GM12878 (cell line): ENCODE results near the gene SORCS2. TPM values are rescaled to one million over a fixed set of nuclear protein-coding genes. Genes with fewer than 3 reads are reported as not detected.

Experiments used
- ATAC-seq: fragments of 200-7000 bp; cut with Tn5 transposase; 3 replicates; pipeline ENCODE4 v1.9.1; 2020; ENCODE audit warnings: mild to moderate bottlenecking, moderate library complexity
- BruUV-seq: library from RNA; stranded (reverse); fragments of 400-500 nt; replicated peaks from 2 replicates; lab custom pipeline; 2021; lab: Mats Ljungman, UMichigan
- CTCF ChIA-PET: fragments of 300-600 bp; sonication (Branson Sonifier 250); formaldehyde crosslinking; extraction: SDS; loops from one replicate; lab custom pipeline; 2021; ENCODE audit warnings: inconsistent platforms; lab: Yijun Ruan, JAX
- POLR2A ChIA-PET: fragments of 350-600 bp; formaldehyde crosslinking; extraction: SDS; loops from one replicate; lab custom pipeline; 2021; ENCODE audit warnings: inconsistent platforms; lab: Charles Lee
- RAD21 ChIA-PET: fragments of 300-600 bp; sonication (Branson Sonifier 250); formaldehyde crosslinking; loops from one replicate; lab custom pipeline; 2023; ENCODE audit warnings: antibody characterized with exemption; ENCODE audit not compliant: unreplicated experiment; lab: Charles Lee
- SMC1A ChIA-PET: fragments of 300-600 bp; sonication (Branson Sonifier 250); formaldehyde crosslinking; loops from one replicate; lab custom pipeline; 2023; ENCODE audit not compliant: unreplicated experiment, uncharacterized antibody; lab: Charles Lee
- DNase-seq: peaks from one replicate; pipeline ENCODE4 v3.0.0-alpha.2; 2011; ENCODE audit warnings: low read depth, low spot score
- FAIRE-seq: peaks from 3 replicates; lab custom pipeline; 2011; peaks lifted over from hg19 to GRCh38; lab: Jason Lieb, UNC
- H2AFZ ChIP-seq: 2 replicates; pipeline ENCODE4 v1.6.0; 2011; ENCODE audit warnings: low read depth, low read length, control low read depth; ENCODE audit not compliant: control insufficient read depth
- H3K27ac ChIP-seq: 2 replicates; pipeline ENCODE4 v1.5.1; 2011; ENCODE audit warnings: control low read depth; ENCODE audit not compliant: control insufficient read depth, insufficient read depth
- H3K27me3 ChIP-seq, 2 experiments: replicated peaks in 1 of 2; 2 replicates each; pipeline versions ENCODE4 v1.6.0 to v1.6.1; 2011; ENCODE audit warnings: low read length in 1 of 2; ENCODE audit not compliant: control insufficient read depth in 2 of 2, insufficient read depth in 2 of 2
- H3K36me3 ChIP-seq, 2 experiments: 2 replicates each; pipeline ENCODE4 v1.5.1; 2011; ENCODE audit warnings: low read length in 1 of 2; ENCODE audit not compliant: control insufficient read depth in 2 of 2, insufficient read depth in 2 of 2
- H3K4me1 ChIP-seq: 2 replicates; pipeline ENCODE4 v1.6.1; 2011; ENCODE audit warnings: mild to moderate bottlenecking, low read length, moderate library complexity, mixed read lengths; ENCODE audit not compliant: control insufficient read depth, insufficient read depth
- H3K4me2 ChIP-seq: 2 replicates; pipeline ENCODE4 v1.6.0; 2011; ENCODE audit warnings: control low read depth; ENCODE audit not compliant: control insufficient read depth, insufficient read depth
- H3K4me3 ChIP-seq: fragments of 200-600 bp; sonication (generic); 2 replicates; pipeline ENCODE4 v1.5.1; 2016
- H3K79me2 ChIP-seq: 2 replicates; pipeline ENCODE4 v1.6.0; 2011; ENCODE audit warnings: low read length; ENCODE audit not compliant: control insufficient read depth, insufficient read depth
- H3K9ac ChIP-seq: 2 replicates; pipeline ENCODE4 v1.8.0; 2011; ENCODE audit warnings: low read length, control low read depth, mixed read lengths; ENCODE audit not compliant: control insufficient read depth, insufficient read depth
- H3K9me3 ChIP-seq: replicated peaks from 3 replicates; pipeline ENCODE4 v1.5.1; 2011; ENCODE audit warnings: mild to moderate bottlenecking, low read length; ENCODE audit not compliant: control insufficient read depth, insufficient read depth
- H4K20me1 ChIP-seq: 2 replicates; pipeline ENCODE4 v1.6.0; 2011; ENCODE audit not compliant: control insufficient read depth, insufficient read depth
- JUND ChIP-seq: IDR thresholded peaks from 2 replicates; pipeline ENCODE4 v1.6.1; 2012; ENCODE audit warnings: low read depth, mild to moderate bottlenecking, low read length, improper control_type of control experiment, moderate library complexity
- MTA2 ChIP-seq: fragments of 450-650 bp; IDR thresholded peaks from 2 replicates; pipeline ENCODE4 v1.6.1; 2016; ENCODE audit warnings: low read depth, mild to moderate bottlenecking, moderate library complexity
- NBN ChIP-seq: fragments of 450-650 bp; IDR thresholded peaks from 2 replicates; pipeline ENCODE4 v1.6.1; 2016
- RAD21 ChIP-seq: IDR thresholded peaks from 2 replicates; pipeline ENCODE4 v1.6.1; 2011; ENCODE audit warnings: mild to moderate bottlenecking, low read depth, low read length, moderate library complexity; ENCODE audit not compliant: insufficient read depth
- RBBP5 ChIP-seq: fragments of 200-600 bp; sonication (generic); conservative IDR thresholded peaks from 2 replicates; pipeline ENCODE4 v1.6.1; 2016
- SUZ12 ChIP-seq: fragments of 200-600 bp; sonication (generic); IDR thresholded peaks from one replicate; pipeline ENCODE4 v1.6.1; 2018; ENCODE audit warnings: antibody characterized with exemption, mild to moderate bottlenecking; ENCODE audit not compliant: unreplicated experiment
- ZNF384 ChIP-seq: IDR thresholded peaks from 2 replicates; pipeline ENCODE4 v1.6.1; 2012; ENCODE audit warnings: low read depth, mild to moderate bottlenecking, low read length, improper control_type of control experiment, borderline replicate concordance
- WGBS: methylation state at CpG from one replicate; pipeline ENCODE4 v1.1.6; 2016; ENCODE audit warnings: low lambda C conversion rate; ENCODE audit not compliant: insufficient replicate concordance, insufficient coverage; ENCODE audit errors: missing lambda C conversion rate; 5-methylcytosine and 5-hydroxymethylcytosine counted together
- in situ Hi-C: fragments of 300-500 bp; cut with MboI; formaldehyde crosslinking; loops from 9 replicates; pipeline ENCODE4 v1.14.3; 2018; ENCODE audit warnings: mixed read lengths
- intact Hi-C: fragments of 100-400 bp; cut with micrococcal nuclease; formaldehyde crosslinking; loops from one replicate; pipeline ENCODE4 v1.14.2; 2022; ENCODE audit not compliant: unreplicated experiment
- polyA plus RNA-seq, 11 experiments: library from polyadenylated mRNA; depleted of rRNA in 4 of 11; unstranded in 6 of 11; stranded (reverse) in 5 of 11; fragments of >200 nt; fragmentation: Nextera tagmentation in 4 of 11; fragmentation: Illumina TruSeq in 1 of 11; extraction: Ambion mirVana in 4 of 11; extraction: Trizol in 1 of 11; gene quantifications; 1 replicate in 1 of 11; 2 replicates in 10 of 11; pipeline versions ENCODE4 v1.2.1 to v1.2.3, GENCODE V29; 2011 to 2016; ENCODE audit warnings: inconsistent platforms in 2 of 11, missing spikeins in 2 of 11, low read depth in 1 of 11
- total RNA-seq, 4 experiments: library from RNA; depleted of rRNA in 3 of 4; stranded (reverse); fragments of >200 nt in 3 of 4; fragmentation: Illumina TruSeq in 1 of 4; extraction: Trizol in 1 of 4; gene quantifications; 2 replicates each; pipeline versions ENCODE4 v1.2.1 to v1.2.3, GENCODE V29; 2013 to 2021

Gene SORCS2
- total and polyA plus RNA-seq, 10 of the 15 experiments (the other 5 are each of a cell fraction or from before 2014, with no cell fraction given), result 0.01 to 0.15 (median 0.05) TPM; not detected in 5

GRCh38 chr4:7439699-7440098 is 247.4 kb downstream of the SORCS2 start:
- RAD21 ChIA-PET, result no interaction called here
- TF ChIP-seq JUND, result no peak
- TF ChIP-seq, all 136 proteins: peak for 0
- 0% methylated on average over 2 of the region's 2 CpGs for WGBS
- H3K4me3 ChIP-seq, result no peak overlapping the region
- ChIA-PET POLR2A (no interaction called here), SMC1A (no interaction called here), CTCF (no interaction called here)
- no peaks in the 10 kb centered on the region for H3K9me3 ChIP-seq
- no peaks in the 10 kb centered on the region for H4K20me1 ChIP-seq
- intact Hi-C loops (no loop called here), in situ Hi-C loops (no loop called here)
- H3K79me2 ChIP-seq, result no peaks in the 10 kb centered on the region
- H2AFZ ChIP-seq, result no peak overlapping the region
- BruUV-seq, result no TSS peak
- ATAC-seq, result no peak
- no peak for DNase-seq
- H3K36me3 ChIP-seq, result no peaks in the 10 kb centered on the region
- no peak for FAIRE-seq
- H3K4me2 ChIP-seq, result no peak overlapping the region
- H3K27me3 ChIP-seq, result no peaks in the 10 kb centered on the region; a peak in 1 of 4 replicates
- H3K4me1 ChIP-seq, result no peaks in the 10 kb centered on the region
- no peak overlapping the region for H3K9ac ChIP-seq
- no peak overlapping the region for H3K27ac ChIP-seq

GRCh38 chr4:7441201-7441600 is 248.9 kb downstream of the SORCS2 start:
- H3K27me3 ChIP-seq, result no peaks in the 10 kb centered on the region
- H3K4me2 ChIP-seq, result no peak overlapping the region
- DNase-seq (no peak), FAIRE-seq (no peak), ATAC-seq (no peak)
- POLR2A ChIA-PET, result no interaction called here
- no peaks in the 10 kb centered on the region for H3K36me3 ChIP-seq
- CTCF ChIA-PET, result no interaction called here
- intact Hi-C loops, result no loop called here
- no TSS peak for BruUV-seq
- no peak overlapping the region for H3K4me3 ChIP-seq
- H2AFZ ChIP-seq, result no peak overlapping the region
- 24% methylated on average over 7 of the region's 7 CpGs for WGBS
- SMC1A ChIA-PET, result no interaction called here
- no peaks in the 10 kb centered on the region for H3K79me2 ChIP-seq
- H3K4me1 ChIP-seq, result no peaks in the 10 kb centered on the region
- H3K9ac ChIP-seq, result no peak overlapping the region
- H3K27ac ChIP-seq, result no peak overlapping the region
- in situ Hi-C loops, result no loop called here
- H3K9me3 ChIP-seq, result no peaks in the 10 kb centered on the region
- no peaks in the 10 kb centered on the region for H4K20me1 ChIP-seq
- RAD21 ChIA-PET, result no interaction called here
- no peak for TF ChIP-seq SUZ12
- TF ChIP-seq RAD21, result no peak
- no peak for TF ChIP-seq ZNF384
- no peak for TF ChIP-seq JUND
- no peak for TF ChIP-seq NBN
- no peak for TF ChIP-seq RBBP5
- TF ChIP-seq MTA2, result no peak
- TF ChIP-seq, all 136 proteins: peak for 0
